NCI-H526 (cell line): Measurements from ENCODE around the gene FECH.
A peak's percentile ranks its signal among the peaks of the same experiment; 100 is the strongest.
"Not testable (repeated sequence)": the region's sequence is repeated elsewhere in the genome, so short reads cannot be mapped to it uniquely, and the experiment has no call there.

ENCODE experiments used
- DNase-seq, 2 experiments: peaks; one replicate each; lab custom pipeline; 2025; lab: John Stamatoyannopoulos, UW

FECH gene, protein sequence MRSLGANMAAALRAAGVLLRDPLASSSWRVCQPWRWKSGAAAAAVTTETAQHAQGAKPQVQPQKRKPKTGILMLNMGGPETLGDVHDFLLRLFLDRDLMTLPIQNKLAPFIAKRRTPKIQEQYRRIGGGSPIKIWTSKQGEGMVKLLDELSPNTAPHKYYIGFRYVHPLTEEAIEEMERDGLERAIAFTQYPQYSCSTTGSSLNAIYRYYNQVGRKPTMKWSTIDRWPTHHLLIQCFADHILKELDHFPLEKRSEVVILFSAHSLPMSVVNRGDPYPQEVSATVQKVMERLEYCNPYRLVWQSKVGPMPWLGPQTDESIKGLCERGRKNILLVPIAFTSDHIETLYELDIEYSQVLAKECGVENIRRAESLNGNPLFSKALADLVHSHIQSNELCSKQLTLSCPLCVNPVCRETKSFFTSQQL

DNA sequence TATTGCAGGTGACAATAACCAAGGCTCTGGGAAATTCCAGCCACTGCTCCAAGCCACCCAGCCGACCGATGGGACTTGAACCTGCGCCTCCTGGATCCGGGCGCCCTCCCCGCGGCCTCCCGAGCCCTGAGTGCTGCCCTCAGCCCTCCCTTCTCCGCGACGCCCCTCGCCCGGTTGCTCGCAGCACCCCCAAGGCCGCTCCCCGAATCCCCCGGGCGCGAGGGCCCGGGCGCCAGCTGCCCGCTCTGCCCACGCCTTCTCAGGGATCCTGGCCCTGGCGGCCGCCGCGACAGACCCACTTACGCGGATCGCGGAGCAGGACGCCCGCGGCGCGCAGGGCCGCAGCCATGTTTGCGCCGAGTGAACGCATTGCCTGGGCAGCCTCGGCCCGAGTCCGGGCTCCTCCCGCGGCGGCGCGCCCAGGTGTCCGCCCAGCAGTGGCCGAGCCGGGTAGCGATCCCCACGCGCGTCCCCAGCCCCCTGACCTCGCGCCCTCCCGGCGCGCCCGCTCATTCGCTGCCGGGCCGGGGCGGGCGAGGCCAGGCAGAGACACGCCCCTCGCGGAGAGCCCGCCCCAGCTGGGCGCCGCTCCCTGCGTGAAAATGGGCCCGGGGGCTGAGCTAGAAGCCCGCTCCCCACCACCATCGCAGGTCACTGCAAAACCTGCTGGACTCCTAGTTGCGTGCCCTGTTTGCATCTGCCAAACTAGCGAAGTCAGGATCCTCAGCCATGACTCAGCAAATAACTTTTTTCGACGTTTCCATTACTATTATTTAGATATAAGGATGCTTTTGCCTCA lies at the start of gene FECH:
Gene FECH (minus strand): TSS at position 452 of the 799 bp plus-strand sequence. CDS start 82 bp downstream, at position 370.
- peak in 1 of 2 experiments; percentile 78 for DNase-seq

GRCh38 chr18:57635003-57635822 lies 48.7 kb upstream of the FECH start:
- DNase-seq, result no peak

- DNase-seq, result no peak
Observed at GRCh38 chr18:57631697-57632096, 45.2 kb upstream of the FECH start.

- no peak for DNase-seq
Observed at GRCh38 chr18:57630754-57631595, 44.5 kb upstream of the FECH start.

- DNase-seq, result peak; percentile 81 to 95
Observed at GRCh38 chr18:57630002-57630753, 43.7 kb upstream of the FECH start.

- DNase-seq, result no peak
Observed at GRCh38 chr18:57629422-57629821, 42.9 kb upstream of the FECH start.

- no peak for DNase-seq
Observed at GRCh38 chr18:57627488-57627887, 41.0 kb upstream of the FECH start.

DNA sequence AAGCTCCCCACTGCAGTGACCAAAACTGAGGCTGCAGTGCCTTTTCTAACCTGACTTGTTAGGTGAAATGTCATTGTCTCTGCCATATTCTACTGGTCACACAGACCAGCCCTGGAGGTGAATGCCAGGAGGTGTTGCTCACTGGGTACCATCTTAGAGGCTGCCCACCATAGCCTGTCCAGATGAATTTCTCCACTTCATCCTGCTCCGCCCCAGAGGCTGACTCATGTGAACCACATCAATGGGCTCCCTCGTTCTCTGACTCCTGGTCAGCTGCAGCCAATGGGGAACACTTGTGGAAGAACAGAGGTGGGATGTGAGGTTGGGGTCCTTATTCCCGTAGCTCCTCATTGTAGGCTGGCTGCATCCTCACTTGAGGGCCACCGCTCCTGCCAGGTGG lies 38.5 kb upstream of the FECH start:
- no peak for DNase-seq

DNA sequence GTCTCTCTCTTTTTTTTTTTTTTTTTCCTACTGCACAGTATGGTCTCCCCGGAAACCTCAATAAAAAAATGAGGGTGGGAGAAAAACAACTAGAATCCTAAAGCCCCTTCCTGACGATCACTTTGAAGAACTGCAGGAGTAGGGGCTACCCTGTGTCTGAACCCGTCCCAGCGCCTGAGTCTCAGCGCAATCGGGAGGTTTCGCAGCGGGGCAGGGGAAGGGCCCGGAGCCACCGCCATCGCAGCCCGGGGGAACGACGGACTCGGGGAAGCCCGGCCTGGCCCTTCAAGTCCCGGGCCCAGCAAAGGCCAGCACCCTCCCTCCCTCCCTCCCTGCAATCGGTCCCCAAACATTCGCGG lies 34.7 kb upstream of the FECH start:
- DNase-seq, result peak in 1 of 2 experiments; percentile 57

DNA sequence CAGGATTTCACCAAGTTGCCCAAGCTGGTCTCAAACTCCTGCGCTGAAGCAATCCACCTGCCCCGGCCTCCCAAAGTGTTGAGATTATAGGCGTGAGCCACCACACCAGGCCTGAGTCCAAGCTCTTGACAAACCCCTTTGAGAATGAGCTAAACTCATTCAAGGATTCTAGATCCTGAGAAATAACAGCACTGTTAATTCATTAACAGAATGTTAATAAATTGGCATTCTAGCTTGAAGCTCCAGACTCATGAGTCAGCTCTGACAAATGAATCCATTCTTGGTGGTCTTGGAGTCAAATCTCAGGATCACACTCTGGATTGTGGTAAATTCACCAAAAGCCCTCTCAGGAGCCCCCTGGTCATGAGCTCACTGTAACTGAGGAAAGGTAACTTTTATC lies 33.4 kb upstream of the FECH start:
- DNase-seq, result no peak

DNA sequence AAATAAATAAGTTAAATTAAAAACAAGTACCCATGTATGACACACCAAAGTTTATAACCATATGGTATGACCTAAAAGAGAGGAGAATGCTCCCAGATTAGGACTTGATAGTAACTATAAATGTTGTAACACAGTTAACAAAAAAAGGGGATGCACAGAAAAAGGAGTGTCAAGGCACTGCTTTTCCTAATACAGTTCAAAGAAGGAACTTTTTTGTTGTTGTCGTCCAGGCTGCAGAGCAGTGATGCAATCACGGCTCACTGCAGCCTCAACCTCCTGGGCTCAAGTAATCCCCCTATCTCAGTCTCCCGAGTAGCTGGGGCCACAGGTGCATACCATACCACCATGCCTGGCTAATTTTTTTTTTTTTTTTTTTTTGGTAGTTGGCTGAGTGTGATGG lies 32.4 kb upstream of the FECH start:
- DNase-seq, result no peak

DNA sequence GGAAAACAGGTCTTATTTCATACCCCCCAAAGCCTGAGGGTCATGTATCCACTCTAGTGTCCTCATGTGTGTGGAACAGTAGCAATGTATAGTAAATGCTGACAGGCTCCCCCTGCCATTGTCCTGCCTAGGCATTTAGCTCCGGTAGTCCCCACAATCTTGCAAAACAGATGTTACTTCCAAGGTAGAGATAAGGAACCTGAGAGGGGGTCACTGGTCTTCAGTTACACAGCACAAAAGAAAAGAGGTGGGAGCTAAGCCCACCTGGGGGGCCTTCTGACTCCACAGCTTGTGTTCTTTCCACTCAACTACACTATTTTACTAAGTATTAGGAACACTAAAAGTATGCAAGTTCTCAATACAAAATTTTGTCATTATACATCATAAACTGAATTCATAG lies 17.4 kb upstream of the FECH start:
- no peak for DNase-seq

- peak in 1 of 2 experiments; percentile 7 for DNase-seq
Observed at GRCh38 chr18:57595347-57595746, 8.8 kb upstream of the FECH start.

- DNase-seq, result not testable (repeated sequence)
Observed at GRCh38 chr18:57592716-57593115, 6.2 kb upstream of the FECH start.

GRCh38 chr18:57589161-57589560 lies 2.7 kb upstream of the FECH start:
- no peak for DNase-seq

DNA sequence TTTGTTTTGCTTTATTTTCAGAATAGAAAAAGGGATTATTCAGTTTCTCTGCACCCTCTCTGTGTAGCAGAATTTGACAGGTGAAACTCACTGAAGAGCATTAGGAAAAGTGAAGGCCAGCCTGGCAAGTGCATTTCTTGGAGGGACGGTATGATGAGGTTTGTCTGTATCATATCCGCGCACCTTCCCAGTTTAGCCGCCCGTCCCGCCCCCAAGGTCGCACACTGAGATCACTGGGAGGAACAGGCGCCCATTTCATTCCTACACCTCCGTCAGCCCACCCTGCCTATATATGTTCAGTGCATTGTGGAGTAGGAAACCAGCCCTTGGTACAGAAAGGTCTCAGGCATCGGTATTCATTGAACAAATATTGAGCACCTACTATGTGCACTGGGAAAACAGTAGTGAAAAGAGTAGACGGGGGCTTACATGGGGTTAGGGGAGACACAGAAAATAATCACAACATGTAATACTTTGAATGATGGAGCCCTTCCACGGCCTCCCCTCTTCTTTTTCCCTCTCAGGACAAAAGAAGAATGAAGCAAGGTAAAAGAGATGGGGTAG lies 678 bp upstream of the FECH start:
- no peak for DNase-seq

DNA sequence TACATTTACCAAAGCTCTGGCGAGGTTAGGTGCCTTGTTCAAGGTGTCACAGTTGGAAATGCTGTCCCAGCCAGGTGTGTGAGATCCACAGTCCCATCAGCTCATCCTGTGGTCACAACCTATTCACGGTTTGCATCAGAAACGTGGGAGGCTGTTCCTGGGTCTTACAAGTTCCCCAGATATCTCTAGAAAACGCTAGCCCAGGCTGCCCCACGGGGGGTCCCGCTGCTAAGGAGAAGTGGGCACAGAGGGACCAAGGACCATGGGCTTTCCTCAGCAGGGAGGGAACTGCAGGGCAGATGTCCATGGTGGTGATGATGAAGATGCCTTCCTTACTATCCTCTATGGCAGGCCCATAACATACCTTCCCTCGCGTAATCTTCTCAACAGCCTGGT lies 649 bp downstream of the FECH start:
- peak in 1 of 2 experiments; percentile 43 for DNase-seq

GRCh38 chr18:57585421-57585820 lies 1.1 kb downstream of the FECH start:
- peak in 1 of 2 experiments; percentile 36 for DNase-seq

GRCh38 chr18:57584444-57584843 lies 2.1 kb downstream of the FECH start:
- DNase-seq, result no peak

GRCh38 chr18:57583297-57583835 lies 3.1 kb downstream of the FECH start:
- no peak for DNase-seq
